HG03521 (cell line): ENCODE data around the gene PSMD7.
A peak's percentile ranks its signal among the peaks of the same experiment; 100 is the strongest.

Experiments
- ATAC-seq: cut with Tn5 transposase; IDR thresholded peaks from one replicate; pipeline ENCODE4 v1.9.1; 2021; ENCODE audit warnings: mild to moderate bottlenecking, moderate library complexity; ENCODE audit not compliant: unreplicated experiment

Gene PSMD7

DNA sequence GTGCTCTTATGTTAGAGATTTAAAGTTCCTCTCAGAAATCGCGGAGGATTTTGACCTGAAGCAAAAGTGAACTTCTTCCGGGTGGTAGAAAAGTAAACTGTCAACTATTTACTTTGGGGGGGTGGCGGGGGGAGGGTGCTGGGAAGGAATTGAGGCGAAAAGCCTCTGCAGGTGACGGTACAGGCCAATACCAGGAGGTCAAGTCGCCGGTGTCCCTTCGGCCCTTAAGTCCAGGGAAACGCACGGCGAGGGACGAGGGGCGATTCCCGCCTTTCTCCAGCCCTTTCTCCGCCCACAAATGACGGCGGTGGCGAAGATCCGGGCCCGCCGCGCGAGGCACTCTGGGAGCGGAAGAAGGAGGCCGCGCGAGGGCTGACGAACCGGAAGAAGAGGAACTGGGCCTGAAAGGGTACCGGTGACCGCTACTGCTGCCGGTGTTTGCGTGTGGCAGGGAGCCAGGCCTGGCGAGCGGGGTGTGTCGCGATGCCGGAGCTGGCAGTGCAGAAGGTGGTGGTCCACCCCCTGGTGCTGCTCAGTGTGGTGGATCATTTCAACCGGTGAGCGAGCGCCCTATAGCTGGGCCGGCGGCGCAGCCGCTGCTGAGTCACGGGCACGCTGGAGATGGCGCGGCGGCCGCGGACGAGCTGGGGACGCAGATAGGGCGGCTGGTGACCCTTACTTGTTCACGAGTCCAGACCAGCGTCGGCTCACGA, at the start of gene PSMD7:
PSMD7 (plus strand) TSS at position 383 of the 713 bp plus-strand sequence; CDS start at position 484, 101 bp downstream.
- peak; percentile 92 for ATAC-seq

DNA sequence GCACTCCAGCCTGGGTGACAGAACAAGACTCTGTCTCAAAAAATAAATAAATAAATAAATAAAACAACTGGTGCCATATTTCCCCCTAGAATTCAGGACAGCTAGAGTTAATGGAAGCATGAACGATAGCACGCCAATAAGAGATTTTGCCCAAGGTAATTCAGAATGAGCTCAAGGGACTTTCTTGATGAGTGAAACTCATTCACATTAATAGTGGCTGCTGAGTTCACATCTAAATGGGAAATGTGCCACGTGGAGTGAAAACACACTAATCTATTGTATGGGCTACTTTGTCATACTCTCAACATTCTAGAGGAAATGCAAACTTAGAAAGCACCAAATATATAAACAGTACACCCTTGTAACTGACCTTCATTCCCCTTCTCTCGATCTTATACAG, 47.4 kb upstream of the PSMD7 start:
- no peak for ATAC-seq

DNA sequence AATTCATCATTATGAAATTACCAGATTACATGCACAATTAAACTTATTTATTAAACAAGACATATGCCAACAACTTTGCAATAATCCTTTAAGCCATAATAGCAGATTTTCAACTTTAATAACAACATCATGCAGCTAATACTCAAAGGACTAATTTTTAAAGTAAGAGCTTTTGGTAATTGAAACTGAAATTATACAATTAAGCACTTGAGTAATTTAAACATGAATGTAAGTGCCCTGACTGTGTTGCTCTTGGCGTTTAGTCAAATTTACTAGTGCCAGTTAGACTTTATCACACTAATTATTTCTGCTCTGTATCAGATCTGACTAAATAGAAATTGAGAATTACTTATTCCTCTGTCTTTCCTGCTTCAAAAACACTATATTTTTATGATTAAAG, 46.8 kb upstream of the PSMD7 start:
- ATAC-seq: no peak

DNA sequence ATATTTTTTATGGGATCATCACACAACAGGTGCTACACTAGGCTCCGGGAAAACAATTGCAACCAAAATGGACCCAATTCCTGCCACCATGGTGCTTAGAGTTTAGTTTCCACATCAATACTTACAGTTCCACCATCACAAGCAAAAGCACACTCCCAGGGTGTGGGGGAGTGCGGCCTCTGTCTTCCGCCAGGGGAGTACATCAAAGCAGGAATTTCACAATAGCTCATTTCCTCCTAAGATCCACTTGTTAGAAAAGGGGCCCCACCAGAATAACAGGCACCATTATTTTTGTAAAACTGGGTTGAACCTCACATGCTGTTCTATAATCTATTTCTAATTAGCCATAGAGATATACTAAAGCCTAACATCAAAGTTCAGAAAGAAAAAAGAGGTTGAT, 44.3 kb upstream of the PSMD7 start:
- ATAC-seq: no peak

DNA sequence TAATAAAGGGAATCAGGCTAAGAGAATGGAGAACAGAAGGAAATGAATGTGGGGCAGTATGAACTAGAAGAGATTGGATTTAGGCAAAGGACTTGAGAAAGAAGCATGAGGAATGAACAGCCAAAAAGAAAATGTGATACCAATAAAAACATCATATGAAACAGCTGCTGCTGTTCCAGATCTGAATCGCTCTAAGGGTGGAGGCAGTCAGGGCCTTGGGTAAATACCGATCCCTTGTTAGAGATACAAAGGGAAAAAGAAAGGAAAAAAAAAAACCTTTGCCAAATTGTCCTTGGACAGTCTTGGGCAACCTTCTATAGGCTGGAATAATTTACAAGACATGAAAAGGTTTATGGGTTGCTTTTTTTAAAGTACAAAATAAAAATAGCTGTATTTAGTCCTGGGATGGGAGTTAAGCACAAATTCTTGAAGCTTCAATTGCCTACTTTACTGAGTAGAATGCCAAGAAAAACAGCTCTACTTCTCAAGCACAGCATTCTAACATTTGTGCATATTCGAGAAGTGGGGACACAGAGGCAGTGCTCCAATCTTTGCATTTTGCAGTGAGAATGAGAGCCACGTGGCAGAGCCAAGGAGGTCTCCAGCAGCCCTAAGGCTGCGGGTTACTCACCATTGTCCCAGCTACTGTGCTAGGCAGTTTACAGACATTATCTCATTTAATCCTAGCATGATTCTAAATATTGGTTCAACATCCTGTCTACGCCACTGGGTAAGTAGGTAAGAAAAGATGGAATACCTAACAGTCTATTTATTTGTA, 43.3 kb upstream of the PSMD7 start:
- no peak for ATAC-seq

DNA sequence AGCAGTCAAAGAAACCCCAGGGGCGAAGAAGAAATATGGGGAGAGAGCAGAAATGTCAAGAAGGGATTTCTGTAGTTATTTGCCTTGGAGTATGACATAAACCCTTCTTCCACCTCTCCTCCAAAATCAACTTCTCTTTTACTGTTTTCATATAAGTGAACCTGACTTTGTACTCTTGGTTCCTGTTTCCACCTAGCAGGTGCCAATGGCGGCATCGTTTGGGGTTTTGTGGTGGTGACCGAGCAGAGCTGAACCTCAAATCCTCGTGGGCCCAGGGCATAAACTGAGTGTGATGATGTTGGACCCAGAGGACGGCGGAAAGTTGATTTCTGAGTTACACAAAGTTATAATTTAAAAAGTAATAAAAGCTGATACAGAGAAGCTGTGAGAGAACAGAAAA, 39.6 kb upstream of the PSMD7 start:
- ATAC-seq: peak; percentile 43

DNA sequence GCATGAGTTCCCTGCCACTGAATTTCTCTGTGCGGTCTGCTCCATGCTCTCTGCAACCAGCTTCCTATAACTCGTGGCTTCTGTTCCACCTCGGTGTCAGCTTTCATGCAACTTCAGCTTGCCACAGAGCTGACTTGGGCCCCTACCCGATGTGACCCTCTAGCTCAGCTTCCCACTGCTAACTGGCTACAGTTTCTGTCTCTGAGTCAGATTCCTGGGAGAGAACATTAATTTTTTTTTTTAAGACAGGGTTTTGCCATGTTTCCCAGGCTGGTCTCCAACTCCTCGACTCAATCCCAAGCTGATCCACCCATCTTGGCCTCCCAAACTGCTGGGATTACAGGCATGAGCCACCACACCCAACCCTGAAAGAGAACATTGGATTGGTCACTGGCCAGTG, 35.5 kb upstream of the PSMD7 start:
- ATAC-seq: no peak

DNA sequence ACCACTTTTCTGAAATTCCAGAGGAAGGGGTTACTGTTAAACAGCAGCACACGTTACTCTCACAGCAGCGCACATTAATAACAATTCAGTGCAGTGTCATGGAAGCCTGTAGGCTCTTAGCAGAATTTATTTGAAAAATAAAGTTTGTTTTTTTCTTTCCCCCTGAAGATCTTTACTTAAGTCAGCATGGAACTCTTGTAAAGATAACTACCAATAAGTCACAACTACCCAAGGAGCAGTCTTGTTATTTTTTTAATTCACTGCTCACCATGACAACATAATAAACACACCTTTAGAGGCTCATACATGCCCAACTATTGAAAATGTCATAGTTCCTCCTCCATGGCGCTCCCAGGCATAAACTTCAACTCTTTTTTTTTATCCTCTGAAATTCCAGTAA, 31.8 kb upstream of the PSMD7 start:
- no peak for ATAC-seq

DNA sequence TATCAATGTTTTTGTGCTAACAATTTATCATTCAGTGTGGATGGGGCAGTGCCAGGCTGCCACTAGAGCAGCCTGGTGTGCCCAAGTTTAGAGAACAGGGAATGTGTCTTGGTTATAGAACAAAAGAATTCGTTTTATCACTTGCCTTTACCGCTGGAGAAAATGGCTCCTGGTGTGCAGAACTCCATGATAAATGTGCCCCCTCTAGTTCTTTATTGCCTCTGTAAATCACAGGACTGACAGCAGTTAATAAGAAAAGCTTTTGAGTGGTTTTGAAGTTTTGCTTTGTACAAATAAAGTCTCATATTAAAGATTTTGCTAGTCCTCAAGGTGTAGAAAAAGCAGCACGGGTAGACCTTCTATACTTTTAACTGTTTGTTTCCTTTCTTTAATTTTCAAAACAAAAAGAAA, 28.2 kb upstream of the PSMD7 start:
- ATAC-seq: no peak

DNA sequence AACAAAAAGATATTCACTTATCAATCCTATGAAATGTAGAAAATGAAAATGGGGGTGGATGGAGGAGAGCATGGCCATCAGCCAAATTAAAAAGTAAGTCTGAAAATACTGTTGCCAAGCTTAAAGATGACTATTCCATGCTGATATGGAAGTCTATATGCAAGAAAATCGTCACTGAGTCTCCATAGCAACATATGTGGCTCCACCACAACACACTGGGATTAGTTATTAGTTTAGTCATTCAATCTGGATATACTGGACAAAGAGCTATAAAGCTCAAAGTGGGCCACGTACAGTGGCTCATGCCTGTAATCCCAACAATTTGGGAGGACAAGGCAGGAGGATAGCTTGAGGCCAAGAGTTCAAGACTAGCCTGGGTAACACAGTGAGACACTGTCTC, 24.7 kb upstream of the PSMD7 start:
- no peak for ATAC-seq

DNA sequence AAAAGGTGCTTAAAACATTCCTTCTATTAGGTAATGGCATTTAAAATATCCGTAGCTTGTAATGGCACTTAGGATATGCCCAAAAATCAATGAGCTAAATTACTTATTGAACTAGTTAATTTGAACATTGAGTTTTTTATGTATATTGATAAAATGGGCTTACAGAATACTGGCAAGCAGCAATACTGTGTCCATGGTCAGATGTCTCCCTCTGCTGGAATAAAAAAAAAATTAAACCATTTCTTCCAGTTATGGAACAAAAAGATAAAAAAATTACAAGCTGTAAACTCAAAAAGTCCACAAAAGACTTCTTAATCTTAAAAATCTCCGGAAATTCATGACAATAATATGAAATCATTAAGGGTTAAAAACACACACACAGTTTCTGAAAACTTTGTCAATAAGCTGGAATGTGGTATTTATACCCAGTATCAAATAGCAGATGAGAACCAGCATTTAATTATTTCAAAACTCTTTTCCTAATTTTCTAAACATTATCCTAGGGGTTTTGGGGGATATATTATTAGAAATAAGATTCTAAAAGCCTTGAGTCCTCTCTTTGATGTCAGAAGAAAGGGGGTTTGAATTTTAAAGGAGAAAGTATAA, 21.5 kb upstream of the PSMD7 start:
- ATAC-seq: no peak

DNA sequence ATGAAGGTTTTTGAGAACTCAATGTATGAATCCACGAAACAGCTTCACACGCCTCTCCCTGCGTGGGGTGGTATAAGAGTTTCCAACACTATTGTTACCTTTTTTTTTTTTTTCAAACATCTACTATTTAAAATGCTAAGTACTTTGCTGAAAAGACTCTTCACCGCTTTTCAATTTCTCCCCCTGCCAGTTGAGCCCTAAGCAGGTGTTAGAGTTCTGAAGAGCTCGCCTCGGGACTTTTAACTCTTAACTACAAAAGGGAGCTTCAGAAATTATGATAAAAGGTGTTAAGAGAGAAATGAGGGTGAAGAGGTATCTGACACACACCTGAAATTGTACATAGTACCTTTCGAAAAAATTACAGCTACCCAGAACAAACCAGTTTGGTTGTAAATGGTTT, 20.9 kb upstream of the PSMD7 start:
- ATAC-seq: no peak

DNA sequence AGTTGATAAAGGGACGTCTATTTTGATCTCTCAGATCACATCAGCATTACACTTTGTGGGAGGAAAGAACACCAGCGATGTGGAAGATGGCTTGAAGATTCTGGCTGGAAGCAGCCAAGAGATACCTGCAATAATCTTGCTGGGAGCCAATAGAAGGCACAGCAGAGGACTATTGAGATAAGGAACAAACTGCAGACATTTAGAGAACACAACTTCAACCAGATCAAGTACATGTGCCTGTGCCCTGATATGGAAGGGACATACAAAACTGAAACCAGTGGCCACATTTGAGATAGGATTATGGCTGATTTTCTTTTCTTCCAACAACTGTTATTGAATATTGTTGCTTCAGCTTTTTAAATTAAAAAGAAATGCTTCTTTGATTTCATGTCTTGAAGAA, 18.6 kb upstream of the PSMD7 start:
- no peak for ATAC-seq

DNA sequence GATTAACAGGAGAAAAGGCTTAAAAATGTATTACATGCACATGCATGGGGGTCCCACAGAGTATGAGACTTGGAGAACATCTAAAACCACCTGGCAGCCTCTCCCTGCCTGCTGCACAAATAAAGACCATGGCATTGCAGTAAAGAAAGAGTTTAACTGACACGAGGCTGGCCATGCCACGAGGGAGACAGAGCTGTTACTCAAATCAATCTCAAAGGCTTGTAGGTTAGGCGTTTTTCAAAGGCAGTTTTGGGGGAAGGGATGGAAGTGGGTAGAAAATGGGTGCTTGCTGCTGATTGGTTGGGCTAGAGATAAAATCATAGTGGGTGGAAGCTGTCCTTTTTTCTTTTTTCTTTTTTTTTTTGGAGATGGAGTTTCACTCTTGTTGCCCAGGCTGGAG, 17.3 kb upstream of the PSMD7 start:
- ATAC-seq: no peak

DNA sequence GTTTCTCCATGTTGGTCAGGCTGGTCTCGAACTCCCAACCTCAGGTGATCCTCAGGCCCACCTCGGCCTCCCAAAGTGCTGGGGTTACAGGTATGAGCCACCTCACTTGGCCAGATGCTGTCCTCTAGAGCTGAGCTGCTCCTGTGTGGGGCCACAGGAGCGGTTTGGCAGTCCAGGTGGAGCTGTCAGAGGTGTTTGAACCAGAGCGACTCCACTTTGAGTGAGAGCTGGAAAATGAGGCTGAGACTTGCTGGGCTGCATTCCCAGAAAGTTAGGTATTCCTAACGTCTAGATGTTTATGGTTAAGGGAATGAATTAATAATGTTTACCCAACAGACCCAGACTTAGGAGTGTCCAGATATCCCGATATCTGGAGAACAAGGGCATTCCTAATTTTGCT, 16.8 kb upstream of the PSMD7 start:
- ATAC-seq: no peak

DNA sequence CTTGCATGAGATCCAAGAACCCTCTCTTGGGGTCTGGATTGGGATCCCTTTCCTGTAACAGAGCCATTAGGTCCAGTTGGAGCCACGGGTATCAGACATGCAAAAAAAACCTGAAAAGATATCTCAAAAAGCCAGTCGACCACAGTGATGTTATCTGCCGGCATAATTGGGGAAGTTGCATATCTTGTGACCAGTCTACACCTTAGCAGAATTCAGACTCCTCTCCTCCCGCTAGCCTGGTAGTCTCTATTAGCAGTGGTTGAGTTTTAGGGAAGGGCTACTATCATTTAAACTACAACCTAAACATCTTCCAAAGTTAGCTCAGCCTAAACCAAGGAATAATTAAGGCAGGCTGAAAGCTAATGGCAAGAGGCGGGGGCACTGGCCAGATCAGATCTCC, 16.2 kb upstream of the PSMD7 start:
- no peak for ATAC-seq

DNA sequence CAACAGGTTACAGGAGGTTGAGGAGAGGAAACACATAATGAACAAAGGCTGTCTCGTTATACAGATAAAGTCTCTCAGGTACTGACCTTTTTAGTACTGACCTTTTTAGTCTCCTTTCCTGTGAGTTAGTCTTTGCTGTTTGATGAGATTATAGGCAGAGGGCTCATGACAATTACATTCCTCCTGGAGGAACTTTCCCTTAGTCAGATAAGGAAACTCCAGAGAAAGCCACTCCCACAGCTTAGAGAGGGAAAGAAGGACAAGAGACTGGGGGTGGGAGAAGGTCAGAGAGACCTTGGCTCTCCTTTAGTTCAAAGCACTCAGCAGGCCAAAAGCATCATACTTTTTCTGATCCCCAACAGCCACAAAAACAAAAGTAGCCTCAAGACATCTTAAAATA, 15.3 kb upstream of the PSMD7 start:
- no peak for ATAC-seq

DNA sequence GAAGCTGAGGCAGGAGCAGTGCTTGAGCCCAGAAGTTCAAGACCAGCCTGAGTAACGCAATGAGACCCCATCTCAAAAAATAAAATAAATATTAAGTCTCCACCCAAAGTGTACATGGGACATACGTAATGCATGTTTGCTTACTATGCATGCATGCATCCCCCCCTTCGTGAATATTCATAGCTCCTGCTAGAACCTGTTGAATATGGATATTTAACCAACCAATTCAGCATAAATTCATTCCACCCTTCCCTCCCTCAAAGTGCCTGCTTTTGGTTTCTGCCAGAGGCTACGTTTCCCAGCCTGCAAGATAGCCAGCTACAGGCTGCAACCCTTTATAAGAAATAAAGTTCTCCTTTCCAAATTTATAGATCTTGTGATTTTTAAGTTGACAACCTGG, 12.9 kb upstream of the PSMD7 start:
- no peak for ATAC-seq

DNA sequence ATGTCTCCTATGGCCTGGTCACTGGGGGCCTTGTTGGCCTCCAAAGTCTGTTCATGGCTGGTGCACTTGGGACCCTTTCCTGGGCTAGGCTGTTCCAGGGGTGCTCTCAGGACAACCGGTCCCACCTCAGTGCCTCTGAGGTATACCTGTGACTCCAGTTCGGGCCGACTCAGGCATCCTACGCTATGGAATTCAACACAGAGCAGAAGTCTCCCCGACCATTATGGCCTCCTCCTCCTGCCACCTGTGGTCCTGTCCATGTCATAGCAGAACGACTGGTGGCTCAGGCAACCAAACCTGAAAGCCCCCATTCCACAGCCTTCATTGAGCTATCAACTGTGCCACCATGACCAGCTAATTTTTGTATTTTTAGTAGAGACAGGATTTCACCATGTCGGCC, 8.5 kb upstream of the PSMD7 start:
- ATAC-seq: no peak

DNA sequence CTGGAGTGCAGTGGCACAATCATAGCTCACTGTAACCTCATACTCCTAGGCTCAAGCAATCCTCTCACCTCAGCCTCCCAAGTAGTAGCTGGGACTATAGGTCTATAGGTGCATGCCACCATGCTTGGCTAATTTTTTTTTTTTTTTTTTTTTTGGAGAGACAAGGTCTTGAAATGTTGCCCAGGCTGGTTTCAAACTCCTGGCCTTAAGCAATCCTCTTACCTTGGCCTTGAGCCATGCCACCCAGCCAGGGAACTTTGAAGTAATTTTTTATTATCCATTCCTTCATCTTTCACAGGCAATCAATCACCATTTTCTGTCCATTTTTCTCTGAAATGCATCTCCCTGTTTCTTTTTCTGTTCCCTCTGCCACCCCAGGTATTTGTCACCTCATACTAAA, 6.3 kb upstream of the PSMD7 start:
- ATAC-seq: no peak

DNA sequence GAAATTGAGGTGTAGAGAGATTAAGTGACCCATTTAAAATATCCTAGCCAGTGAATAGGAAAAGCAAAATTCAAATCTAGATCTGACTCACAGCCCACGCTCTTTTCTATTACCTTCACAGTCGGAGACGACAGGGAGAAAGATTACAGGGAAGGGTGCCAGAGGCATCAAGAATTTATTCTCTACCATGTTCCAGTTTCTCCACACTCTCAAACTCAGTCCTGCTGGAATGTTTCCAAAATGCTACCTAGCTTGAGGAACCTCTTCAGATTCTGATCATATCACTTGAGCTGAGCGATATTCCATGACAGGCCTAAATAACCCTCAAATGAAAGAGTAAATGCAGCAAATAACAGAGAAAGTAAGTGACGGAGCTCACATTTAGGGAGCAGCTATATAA, 5.4 kb upstream of the PSMD7 start:
- ATAC-seq: no peak

DNA sequence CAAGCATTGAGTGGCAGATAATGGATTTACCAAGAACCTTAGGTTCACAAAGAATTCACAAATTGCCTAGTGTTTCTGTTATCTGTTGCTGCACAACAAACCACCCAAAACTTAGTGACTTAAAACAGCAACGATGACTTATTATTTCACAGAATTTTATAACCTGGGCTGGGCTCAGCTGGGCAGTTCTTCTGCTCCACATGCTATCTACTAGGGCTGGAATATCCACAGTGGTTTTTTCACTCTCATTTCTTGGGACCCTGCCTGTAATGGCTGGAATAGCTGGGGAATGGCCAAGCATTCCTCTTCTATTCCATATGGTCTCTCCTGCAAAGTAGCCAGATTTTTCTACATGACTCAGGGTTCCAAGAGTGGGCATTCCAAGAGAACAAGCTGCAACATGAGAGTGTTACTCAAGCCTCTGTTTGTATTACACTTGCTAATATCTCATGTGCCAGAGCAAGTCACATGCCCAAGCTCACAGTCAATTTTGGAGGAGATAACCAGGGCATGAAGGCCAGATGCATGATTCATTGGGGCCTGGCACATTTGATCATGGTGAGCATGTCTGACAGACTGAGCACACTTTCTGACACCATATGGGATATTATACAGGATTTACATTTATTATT, 4.9 kb upstream of the PSMD7 start:
- no peak for ATAC-seq
